MCF 10A (cell line): ENCODE measurements around the gene ELOVL7. TPM values are rescaled to one million over a fixed set of nuclear protein-coding genes. Genes with fewer than 3 reads are reported as not detected.

Experiments used
- BruUV-seq: library from RNA; stranded (reverse); fragments of 400-500 nt; replicated peaks from 2 replicates; lab custom pipeline; 2021; lab: Mats Ljungman, UMichigan
- CTCF ChIA-PET: fragments of 300-600 bp; sonication (Branson Sonifier 250); formaldehyde crosslinking; extraction: SDS; loops from one replicate; lab custom pipeline; 2021; ENCODE audit warnings: antibody characterized with exemption, inconsistent platforms; lab: Yijun Ruan, JAX
- POLR2A ChIA-PET: fragments of 300-600, 350-650 bp; sonication (Branson Sonifier 250); formaldehyde crosslinking; extraction: SDS; loops from one replicate; lab custom pipeline; 2020; ENCODE audit warnings: antibody characterized with exemption, inconsistent platforms; lab: Yijun Ruan, JAX
- DNase-seq: peaks from one replicate; pipeline ENCODE4 v3.0.0-alpha.2; 2018; ENCODE audit not compliant: unreplicated experiment
- H3K27ac Mint-ChIP-seq: one replicate; pipeline ENCODE4 v1.8.0; 2022; ENCODE audit warnings: mild to moderate bottlenecking, low read depth, mixed read lengths; ENCODE audit not compliant: unreplicated experiment
- H3K27me3 Mint-ChIP-seq: one replicate; pipeline ENCODE4 v1.8.0; 2022; ENCODE audit warnings: mixed read lengths; ENCODE audit not compliant: insufficient read depth, unreplicated experiment
- H3K36me3 Mint-ChIP-seq: one replicate; pipeline ENCODE4 v1.8.0; 2022; ENCODE audit warnings: mild to moderate bottlenecking, moderate library complexity, mixed read lengths; ENCODE audit not compliant: insufficient read depth, unreplicated experiment
- H3K4me1 Mint-ChIP-seq: one replicate; pipeline ENCODE4 v1.8.0; 2022; ENCODE audit warnings: mixed read lengths; ENCODE audit not compliant: insufficient read depth, unreplicated experiment
- H3K4me3 Mint-ChIP-seq: one replicate; pipeline ENCODE4 v1.8.0; 2022; ENCODE audit warnings: mild to moderate bottlenecking, moderate library complexity, mixed read lengths; ENCODE audit not compliant: unreplicated experiment
- H3K9me3 Mint-ChIP-seq: one replicate; pipeline ENCODE4 v1.8.0; 2022; ENCODE audit warnings: mixed read lengths; ENCODE audit not compliant: unreplicated experiment
- intact Hi-C: fragments of 100-400 bp; cut with micrococcal nuclease; formaldehyde crosslinking; loops from 2 replicates; pipeline ENCODE4 v1.14.1; 2022
- total RNA-seq: library from RNA; stranded (reverse); gene quantifications from 2 replicates; pipeline ENCODE4 v1.2.3, GENCODE V29; 2022
- TF ChIP-seq, protein P1 (sequence below): fragments of 200-600 bp; IDR thresholded peaks from one replicate; pipeline ENCODE4 v1.8.0; 2022; ENCODE audit warnings: antibody characterized with exemption, mild to moderate bottlenecking; ENCODE audit not compliant: unreplicated experiment

The ELOVL7 gene
- total RNA-seq, 1 experiment from 2014 or later: 10.3 TPM

DNA sequence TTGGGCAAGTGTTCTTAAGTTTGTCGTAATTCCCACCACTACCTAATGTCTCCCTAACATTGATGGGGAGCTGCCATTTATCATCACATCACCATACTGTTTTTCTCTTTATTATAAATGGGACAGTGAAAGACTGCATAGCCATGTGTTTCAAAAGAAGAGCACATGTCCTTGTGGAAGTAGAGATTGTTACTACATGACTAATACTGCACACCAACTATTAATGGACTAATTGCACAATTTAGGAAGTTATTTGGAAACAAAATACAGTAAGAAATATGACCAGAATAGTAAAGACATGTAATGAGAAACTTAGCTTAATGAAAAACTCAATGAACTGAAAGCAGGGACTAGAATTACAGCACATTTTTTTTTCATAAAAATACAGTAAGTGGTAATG lies 12.0 kb upstream of the ELOVL7 start:
- H3K9me3 Mint-ChIP-seq: no peaks in the 10 kb centered on the region
- peak; percentile 60 for DNase-seq
- POLR2A ChIA-PET: interaction anchor here (0.7 to 2.0 kb wide), 5 partner anchors 9 to 157 kb away, joined by 3 to 11 read pairs (median 4); partner anchors contain the start of genes DEPDC1B and ELOVL7
- peaks cover 7% of the 10 kb centered on the region for H3K4me1 Mint-ChIP-seq
- no peaks in the 10 kb centered on the region for H3K36me3 Mint-ChIP-seq
- no peak overlapping the region for H3K4me3 Mint-ChIP-seq
- H3K27me3 Mint-ChIP-seq: no peaks in the 10 kb centered on the region
- TF ChIP-seq, protein P1, sequence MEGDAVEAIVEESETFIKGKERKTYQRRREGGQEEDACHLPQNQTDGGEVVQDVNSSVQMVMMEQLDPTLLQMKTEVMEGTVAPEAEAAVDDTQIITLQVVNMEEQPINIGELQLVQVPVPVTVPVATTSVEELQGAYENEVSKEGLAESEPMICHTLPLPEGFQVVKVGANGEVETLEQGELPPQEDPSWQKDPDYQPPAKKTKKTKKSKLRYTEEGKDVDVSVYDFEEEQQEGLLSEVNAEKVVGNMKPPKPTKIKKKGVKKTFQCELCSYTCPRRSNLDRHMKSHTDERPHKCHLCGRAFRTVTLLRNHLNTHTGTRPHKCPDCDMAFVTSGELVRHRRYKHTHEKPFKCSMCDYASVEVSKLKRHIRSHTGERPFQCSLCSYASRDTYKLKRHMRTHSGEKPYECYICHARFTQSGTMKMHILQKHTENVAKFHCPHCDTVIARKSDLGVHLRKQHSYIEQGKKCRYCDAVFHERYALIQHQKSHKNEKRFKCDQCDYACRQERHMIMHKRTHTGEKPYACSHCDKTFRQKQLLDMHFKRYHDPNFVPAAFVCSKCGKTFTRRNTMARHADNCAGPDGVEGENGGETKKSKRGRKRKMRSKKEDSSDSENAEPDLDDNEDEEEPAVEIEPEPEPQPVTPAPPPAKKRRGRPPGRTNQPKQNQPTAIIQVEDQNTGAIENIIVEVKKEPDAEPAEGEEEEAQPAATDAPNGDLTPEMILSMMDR: no peak
- intact Hi-C loops: no loop called here
- CTCF ChIA-PET: interaction anchor here (0.6 to 1.6 kb wide), 4 partner anchors 11 to 1024 kb away, joined by 3 to 4 read pairs (median 4); no protein-coding TSS in a partner anchor
- no TSS peak for BruUV-seq
- peak overlapping the region; percentile 25 for H3K27ac Mint-ChIP-seq

DNA sequence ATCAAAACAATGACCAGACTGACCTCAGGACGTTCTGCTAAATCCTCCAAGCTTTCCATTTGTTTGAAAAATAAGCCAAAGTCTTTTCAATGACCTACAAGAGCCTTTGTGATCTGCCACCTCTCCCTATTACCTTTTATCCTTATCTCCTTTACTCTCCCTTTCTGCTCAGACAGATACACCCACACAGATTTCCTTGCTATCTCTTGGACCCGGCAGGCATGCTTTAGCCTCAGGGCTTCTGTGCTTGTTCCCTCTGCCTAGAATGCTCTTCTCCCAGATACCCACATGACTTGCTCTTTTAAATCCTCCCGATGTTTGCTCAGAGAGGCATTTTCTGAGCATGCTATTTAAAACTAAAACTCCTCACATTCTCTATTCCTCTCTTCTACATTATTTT lies 8.9 kb upstream of the ELOVL7 start:
- Mint-ChIP-seq H3K4me1 (peaks cover 7% of the 10 kb centered on the region), H3K36me3 (no peaks in the 10 kb centered on the region), H3K27ac (no peak overlapping the region), H3K9me3 (no peaks in the 10 kb centered on the region), H3K4me3 (no peak overlapping the region), H3K27me3 (no peaks in the 10 kb centered on the region)
- TF ChIP-seq, protein P1: no peak
- POLR2A ChIA-PET: interaction anchor here (1.2 to 2.7 kb wide), 3 partner anchors 9 to 153 kb away, joined by 4 to 10 read pairs (median 6); partner anchors contain the start of genes DEPDC1B, ELOVL7, ERCC8 and NDUFAF2
- CTCF ChIA-PET: interaction anchor here (0.7 to 1.3 kb wide), 2 partner anchors 8 to 58 kb away, joined by 3 read pairs; no protein-coding TSS in a partner anchor
- BruUV-seq: no TSS peak
- intact Hi-C loops: no loop called here
- no peak for DNase-seq

DNA sequence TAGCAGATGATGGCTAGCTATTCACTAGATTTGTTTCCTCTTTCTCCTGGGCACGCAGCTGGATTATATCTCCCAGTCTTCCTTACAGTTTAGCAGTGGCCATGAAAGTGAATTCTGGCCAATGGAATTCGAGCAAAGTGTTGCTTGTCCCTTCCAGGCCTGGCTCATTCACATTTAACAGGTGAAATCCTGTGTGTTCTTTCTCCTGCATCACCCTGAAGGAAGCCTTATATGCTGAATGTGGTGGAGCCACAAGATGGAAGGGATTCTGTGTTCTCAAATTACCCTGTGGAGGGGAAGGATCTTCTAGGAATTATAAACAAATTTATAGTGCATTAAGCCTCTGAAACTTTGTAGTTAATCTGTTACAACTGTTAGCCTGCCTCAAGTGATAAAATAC lies 8.2 kb upstream of the ELOVL7 start:
- Mint-ChIP-seq H3K4me1 (peaks cover 7% of the 10 kb centered on the region), H3K36me3 (no peaks in the 10 kb centered on the region), H3K9me3 (no peaks in the 10 kb centered on the region), H3K27me3 (no peaks in the 10 kb centered on the region), H3K4me3 (no peak overlapping the region), H3K27ac (no peak overlapping the region)
- CTCF ChIA-PET: interaction anchor here (0.6 to 1.0 kb wide), 4 partner anchors 17 to 174 kb away, joined by 3 to 4 read pairs (median 3); no protein-coding TSS in a partner anchor
- intact Hi-C loops: no loop called here
- POLR2A ChIA-PET: interaction anchor here (1.2 to 2.7 kb wide), 3 partner anchors 8 to 153 kb away, joined by 4 to 10 read pairs (median 6); partner anchors contain the start of genes DEPDC1B, ELOVL7, ERCC8 and NDUFAF2
- no TSS peak for BruUV-seq
- TF ChIP-seq, protein P1: no peak
- no peak for DNase-seq

DNA sequence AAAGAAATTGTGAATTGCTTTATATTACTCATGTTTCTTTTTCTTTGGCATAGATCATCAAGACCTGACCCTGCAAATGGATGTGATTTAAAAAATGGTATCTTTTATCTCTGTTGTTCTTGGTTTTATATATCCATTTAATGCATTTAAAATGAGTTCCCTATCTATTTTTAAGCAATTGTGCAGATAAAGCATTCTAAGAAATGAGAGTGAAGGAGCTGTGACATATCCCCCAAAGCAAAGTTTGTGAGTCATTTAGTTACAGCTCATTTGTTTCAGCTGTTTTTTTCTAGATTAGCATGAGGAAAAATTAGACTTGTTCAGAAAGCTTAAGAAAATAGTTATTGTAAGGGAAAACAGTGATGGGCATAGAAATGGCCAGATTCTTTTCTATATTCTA lies 7.6 kb upstream of the ELOVL7 start:
- CTCF ChIA-PET: interaction anchor here (0.6 to 1.0 kb wide), 3 partner anchors 19 to 174 kb away, joined by 3 to 4 read pairs (median 3); no protein-coding TSS in a partner anchor
- intact Hi-C loops: no loop called here
- Mint-ChIP-seq H3K27ac (no peak overlapping the region), H3K36me3 (no peaks in the 10 kb centered on the region), H3K9me3 (no peaks in the 10 kb centered on the region), H3K4me3 (no peak overlapping the region), H3K27me3 (no peaks in the 10 kb centered on the region), H3K4me1 (peaks cover 7% of the 10 kb centered on the region)
- POLR2A ChIA-PET: interaction anchor here (2.1 kb wide), 1 partner anchor 94 kb away, joined by 6 read pairs; the partner anchor contains the start of genes ERCC8 and NDUFAF2
- no peak for DNase-seq
- TF ChIP-seq, protein P1: no peak
- BruUV-seq: no TSS peak
